Trophoblast cell (in vitro differentiated cells and primary cell): ENCODE data around the gene TGFB3.

Source experiments
- DNase-seq, 2 donors: peaks; one replicate each; pipeline ENCODE4 v3.0.0-alpha.2; 2016
- H2AFZ ChIP-seq: 2 replicates; pipeline ENCODE4 v1.6.1; 2013; ENCODE audit warnings: low read length, moderate library complexity, mild to moderate bottlenecking; ENCODE audit not compliant: insufficient read depth, poor library complexity
- H2AK5ac ChIP-seq: 2 replicates; pipeline ENCODE4 v1.6.1; 2013; ENCODE audit warnings: mild to moderate bottlenecking, low read length
- H2BK120ac ChIP-seq: 2 replicates; pipeline ENCODE4 v1.6.1; 2013; ENCODE audit warnings: low read length, mild to moderate bottlenecking, moderate library complexity; ENCODE audit not compliant: insufficient read depth, poor library complexity
- H2BK12ac ChIP-seq: 2 replicates; pipeline ENCODE4 v1.6.1; 2013; ENCODE audit warnings: mild to moderate bottlenecking, low read length, moderate library complexity
- H2BK5ac ChIP-seq: 2 replicates; pipeline ENCODE4 v1.6.1; 2013; ENCODE audit warnings: low read length, low read depth, moderate library complexity, mild to moderate bottlenecking; ENCODE audit not compliant: poor library complexity
- H3K14ac ChIP-seq: 2 replicates; pipeline ENCODE4 v1.6.1; 2013; ENCODE audit warnings: mild to moderate bottlenecking, low read length
- H3K18ac ChIP-seq: 2 replicates; pipeline ENCODE4 v1.6.1; 2013; ENCODE audit warnings: mild to moderate bottlenecking, low read length
- H3K23ac ChIP-seq: 2 replicates; pipeline ENCODE4 v1.6.1; 2013; ENCODE audit warnings: low read length
- H3K27ac ChIP-seq: 2 replicates; pipeline ENCODE4 v1.5.1; 2013; ENCODE audit warnings: low read depth, mild to moderate bottlenecking, inconsistent platforms, low read length, moderate library complexity
- H3K27me3 ChIP-seq: 2 replicates; pipeline ENCODE4 v1.6.1; 2013; ENCODE audit warnings: inconsistent platforms, mild to moderate bottlenecking, low read length, moderate library complexity; ENCODE audit not compliant: insufficient read depth
- H3K36me3 ChIP-seq, 2 experiments: 1 replicate in 1 of 2; 2 replicates in 1 of 2; pipeline ENCODE4 v1.6.1; 2013; ENCODE audit warnings: low read length in 2 of 2, mild to moderate bottlenecking in 2 of 2, moderate library complexity in 1 of 2; ENCODE audit not compliant: insufficient read depth in 2 of 2, control insufficient read depth in 1 of 2
- H3K4ac ChIP-seq: 2 replicates; pipeline ENCODE4 v1.6.1; 2013; ENCODE audit warnings: low read depth, mild to moderate bottlenecking, low read length, moderate library complexity
- H3K4me1 ChIP-seq, 2 experiments: 1 replicate in 1 of 2; 2 replicates in 1 of 2; pipeline ENCODE4 v1.6.1; 2013; ENCODE audit warnings: low read length in 2 of 2, mild to moderate bottlenecking in 2 of 2, moderate library complexity in 1 of 2; ENCODE audit not compliant: insufficient read depth in 2 of 2, control insufficient read depth in 1 of 2
- H3K4me2 ChIP-seq: 2 replicates; pipeline ENCODE4 v1.6.1; 2013; ENCODE audit warnings: inconsistent platforms, mild to moderate bottlenecking, low read length, moderate library complexity
- H3K4me3 ChIP-seq: 2 replicates; pipeline ENCODE4 v1.5.1; 2013; ENCODE audit warnings: mild to moderate bottlenecking, low read depth, low read length, inconsistent platforms
- H3K79me1 ChIP-seq: one replicate; pipeline ENCODE4 v1.6.1; 2013; ENCODE audit warnings: low read length
- H3K79me2 ChIP-seq: 2 replicates; pipeline ENCODE4 v1.6.1; 2013; ENCODE audit warnings: low read length, mild to moderate bottlenecking; ENCODE audit not compliant: control insufficient read depth, insufficient read depth, poor library complexity
- H3K9ac ChIP-seq: 2 replicates; pipeline ENCODE4 v1.6.1; 2013; ENCODE audit warnings: mild to moderate bottlenecking, low read length
- H3K9me3 ChIP-seq: 2 replicates; pipeline ENCODE4 v1.6.1; 2013; ENCODE audit warnings: low read depth, mild to moderate bottlenecking, control low read depth, inconsistent platforms, low read length; ENCODE audit not compliant: insufficient read depth
- H4K12ac ChIP-seq: 2 replicates; pipeline ENCODE4 v1.6.1; 2013; ENCODE audit warnings: low read depth, mild to moderate bottlenecking, low read length, moderate library complexity
- H4K8ac ChIP-seq: 2 replicates; pipeline ENCODE4 v1.6.1; 2013; ENCODE audit warnings: low read depth, mild to moderate bottlenecking, low read length, moderate library complexity
- H4K91ac ChIP-seq: one replicate; pipeline ENCODE4 v1.6.1; 2013; ENCODE audit warnings: low read depth, mild to moderate bottlenecking, low read length, moderate library complexity
- WGBS: extraction: QIAGEN DNeasy Blood & Tissue Kit; methylation state at CpG from one replicate; pipeline ENCODE4 v1.1.7; 2013; ENCODE audit warnings: missing lambda C conversion rate; ENCODE audit not compliant: insufficient read length, insufficient coverage; ENCODE audit errors: extremely low coverage; 5-methylcytosine and 5-hydroxymethylcytosine counted together

The TGFB3 gene

DNA sequence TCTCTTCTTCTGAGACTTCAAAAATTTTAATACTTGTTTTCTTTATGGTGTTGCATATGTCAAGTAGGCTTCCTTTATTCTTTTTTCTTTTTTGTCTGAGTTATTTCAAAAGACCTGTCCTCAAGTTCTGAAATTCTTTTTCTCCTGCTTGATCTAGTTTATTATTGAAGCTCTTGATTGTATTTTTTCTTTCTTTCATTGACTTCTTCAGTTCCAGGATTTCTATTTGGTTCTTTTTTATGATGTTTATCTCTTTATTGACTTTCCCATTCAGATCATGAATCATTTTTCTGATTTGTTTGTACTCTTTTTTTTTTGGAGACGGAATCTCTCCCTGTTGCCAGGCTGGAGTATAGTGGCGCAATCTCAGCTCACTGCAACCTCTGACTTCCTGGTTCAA, 37.9 kb upstream of the TGFB3 start:
- H3K18ac ChIP-seq: no peak overlapping the region
- no peak overlapping the region for H2AFZ ChIP-seq
- H3K4ac ChIP-seq: no peak overlapping the region
- no peak overlapping the region for H4K8ac ChIP-seq
- no peaks in the 10 kb centered on the region for H3K79me1 ChIP-seq
- no peak overlapping the region for H2BK5ac ChIP-seq
- H4K12ac ChIP-seq: no peak overlapping the region
- H2AK5ac ChIP-seq: no peak overlapping the region
- no peak overlapping the region for H3K4me3 ChIP-seq
- H3K79me2 ChIP-seq: no peaks in the 10 kb centered on the region
- no peak overlapping the region for H2BK120ac ChIP-seq
- peaks cover 5% of the 10 kb centered on the region for H3K9me3 ChIP-seq
- H3K14ac ChIP-seq: no peak overlapping the region
- no peak for DNase-seq
- H2BK12ac ChIP-seq: no peak overlapping the region
- no peak overlapping the region for H4K91ac ChIP-seq
- no peak overlapping the region for H3K23ac ChIP-seq
- H3K9ac ChIP-seq: no peak overlapping the region
- no peaks in the 10 kb centered on the region for H3K27me3 ChIP-seq
- H3K27ac ChIP-seq: no peak overlapping the region
- no CpG with 5 or more reads among the region's 2 CpGs for WGBS
- H3K4me1 ChIP-seq: no peaks in the 10 kb centered on the region
- no peak overlapping the region for H3K4me2 ChIP-seq
- H3K36me3 ChIP-seq: peaks cover 3 to 15% of the 10 kb centered on the region in 2 experiments

DNA sequence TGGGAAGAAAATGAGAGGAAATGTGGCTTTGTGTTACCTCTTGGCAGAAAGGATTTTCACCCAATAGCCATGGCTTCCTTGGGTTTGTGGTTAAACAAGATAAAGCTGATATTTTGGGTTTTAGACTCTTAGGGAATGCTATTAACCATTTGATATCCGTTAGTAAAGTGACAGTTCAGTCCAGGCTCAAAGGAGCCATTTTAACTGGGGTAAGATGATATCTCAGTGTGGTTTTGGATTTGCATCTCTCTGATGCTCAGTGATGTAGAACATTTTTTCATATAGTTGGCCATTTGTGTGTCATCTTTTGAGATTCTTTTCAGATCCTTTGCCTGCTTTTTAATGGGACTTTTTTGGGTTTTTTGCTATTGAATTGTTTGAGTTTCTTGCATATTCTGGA, 33.9 kb upstream of the TGFB3 start:
- no peaks in the 10 kb centered on the region for H3K27me3 ChIP-seq
- no peaks in the 10 kb centered on the region for H3K79me1 ChIP-seq
- peaks cover 3% of the 10 kb centered on the region in 2 experiments for H3K4me1 ChIP-seq
- H4K12ac ChIP-seq: no peak overlapping the region
- no peak overlapping the region for H4K91ac ChIP-seq
- no peak overlapping the region for H3K14ac ChIP-seq
- H3K4me3 ChIP-seq: no peak overlapping the region
- H3K4ac ChIP-seq: no peak overlapping the region
- WGBS: no CpG with 5 or more reads among the region's 1 CpG
- H2BK120ac ChIP-seq: no peak overlapping the region
- H2AK5ac ChIP-seq: no peak overlapping the region
- H2BK5ac ChIP-seq: no peak overlapping the region
- H3K23ac ChIP-seq: no peak overlapping the region
- H3K4me2 ChIP-seq: no peak overlapping the region
- no peaks in the 10 kb centered on the region for H3K79me2 ChIP-seq
- H4K8ac ChIP-seq: no peak overlapping the region
- H2AFZ ChIP-seq: no peak overlapping the region
- H3K9ac ChIP-seq: no peak overlapping the region
- peaks cover under 1% of the 10 kb centered on the region for H3K9me3 ChIP-seq
- peaks cover under 1 to 4% of the 10 kb centered on the region in 2 experiments for H3K36me3 ChIP-seq
- no peak overlapping the region for H3K18ac ChIP-seq
- DNase-seq: no peak
- H3K27ac ChIP-seq: no peak overlapping the region
- no peak overlapping the region for H2BK12ac ChIP-seq

DNA sequence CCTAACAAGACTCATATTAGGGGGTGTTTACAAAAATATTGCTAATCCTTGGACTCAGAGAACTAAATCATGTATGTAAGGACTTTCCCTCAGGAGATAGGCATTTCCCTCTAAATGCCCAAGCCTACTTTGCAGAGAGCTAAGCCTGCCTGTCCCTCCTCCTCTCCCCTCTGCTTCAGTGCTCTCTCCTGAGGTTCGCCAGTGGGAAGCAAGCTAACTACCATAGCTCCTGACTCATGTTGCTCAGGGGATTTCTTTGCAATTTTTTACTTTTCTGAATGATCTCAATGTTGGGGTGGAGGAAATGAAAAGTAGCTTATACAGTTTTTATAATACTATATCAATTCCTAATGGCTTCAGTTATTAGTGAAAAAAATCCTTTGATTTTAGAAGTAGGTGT, 33.4 kb upstream of the TGFB3 start:
- DNase-seq: no peak
- Histone ChIP-seq H3K36me3 (peaks cover 0 to 2% of the 10 kb centered on the region in 2 experiments), H4K12ac (no peak overlapping the region), H4K91ac (no peak overlapping the region), H3K9ac (no peak overlapping the region), H3K79me2 (no peaks in the 10 kb centered on the region), H3K27ac (no peak overlapping the region), H2BK120ac (no peak overlapping the region), H3K4me3 (no peak overlapping the region), H2AK5ac (no peak overlapping the region), H2BK5ac (no peak overlapping the region), H4K8ac (no peak overlapping the region), H3K27me3 (no peaks in the 10 kb centered on the region), H3K23ac (no peak overlapping the region), H3K14ac (no peak overlapping the region), H3K9me3 (no peaks in the 10 kb centered on the region), H3K4ac (no peak overlapping the region), H2AFZ (no peak overlapping the region), H3K4me2 (no peak overlapping the region), H3K79me1 (no peaks in the 10 kb centered on the region), H3K18ac (no peak overlapping the region), H2BK12ac (no peak overlapping the region), H3K4me1 (peaks cover 3% of the 10 kb centered on the region in 2 experiments)
- WGBS: no CpG with 5 or more reads among the region's 1 CpG

DNA sequence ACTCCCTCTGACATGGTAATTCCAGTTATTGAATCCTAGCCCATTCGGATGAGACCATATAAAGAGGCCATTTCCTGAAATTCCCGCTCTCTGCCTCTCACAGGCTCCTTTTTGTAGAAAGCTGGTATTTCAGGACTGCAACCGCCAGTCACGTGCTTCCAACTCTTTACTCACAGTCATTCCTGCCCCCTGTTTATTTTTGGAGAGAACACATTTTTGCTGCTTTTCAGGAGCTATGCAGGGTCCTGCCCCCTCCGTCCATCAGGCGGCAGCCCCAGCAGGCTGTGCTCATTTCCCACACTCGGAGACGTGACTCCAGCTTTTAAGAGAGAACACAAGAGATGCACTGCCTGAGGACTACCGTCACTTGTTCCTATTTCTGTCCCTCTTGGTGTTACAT, 30.6 kb upstream of the TGFB3 start:
- no CpG with 5 or more reads among the region's 9 CpGs for WGBS
- no peak overlapping the region for H2BK120ac ChIP-seq

More for the DNA sequence above, 30.6 kb upstream of the TGFB3 start:
- Histone ChIP-seq H3K4me1 (peaks cover 3% of the 10 kb centered on the region in 2 experiments), H3K27me3 (no peaks in the 10 kb centered on the region), H3K23ac (no peak overlapping the region), H3K18ac (no peak overlapping the region), H3K4ac (no peak overlapping the region), H3K79me1 (no peaks in the 10 kb centered on the region), H3K36me3 (peaks cover 2 to 5% of the 10 kb centered on the region in 2 experiments), H3K4me2 (no peak overlapping the region), H3K4me3 (no peak overlapping the region), H2BK5ac (no peak overlapping the region), H4K12ac (no peak overlapping the region), H3K9me3 (no peaks in the 10 kb centered on the region), H4K8ac (no peak overlapping the region), H2AK5ac (no peak overlapping the region), H3K27ac (no peak overlapping the region), H3K9ac (no peak overlapping the region), H3K14ac (no peak overlapping the region), H4K91ac (no peak overlapping the region), H2AFZ (no peak overlapping the region), H3K79me2 (no peaks in the 10 kb centered on the region), H2BK12ac (no peak overlapping the region)
- no peak for DNase-seq
